KMS-11 (cell line): ENCODE results near the gene CCRL2.

Experiments
- H2AFZ ChIP-seq: fragments of 200-600 bp; sonication (generic); 2 replicates; pipeline ENCODE4 v1.6.1; 2016; ENCODE audit warnings: antibody characterized with exemption, mixed run types, low read depth
- H3K27ac ChIP-seq: fragments of 200-600 bp; sonication (generic); 2 replicates; pipeline ENCODE4 v1.6.1; 2016; ENCODE audit warnings: mild to moderate bottlenecking, mixed run types
- H3K27me3 ChIP-seq: fragments of 200-600 bp; sonication (generic); 2 replicates; pipeline ENCODE4 v1.6.1; 2017; ENCODE audit warnings: mild to moderate bottlenecking, low read depth, mixed run types, moderate library complexity; ENCODE audit not compliant: insufficient read depth
- H3K36me3 ChIP-seq: fragments of 200-600 bp; sonication (generic); 2 replicates; pipeline ENCODE4 v1.6.1; 2017; ENCODE audit warnings: mild to moderate bottlenecking, mixed run types; ENCODE audit not compliant: insufficient read depth
- H3K4me1 ChIP-seq: fragments of 200-600 bp; sonication (generic); 2 replicates; pipeline ENCODE4 v1.6.1; 2016; ENCODE audit warnings: mild to moderate bottlenecking, low read depth, mixed run types; ENCODE audit not compliant: poor library complexity, severe bottlenecking
- H3K4me2 ChIP-seq: fragments of 200-600 bp; sonication (generic); 2 replicates; pipeline ENCODE4 v1.7.0; 2016; ENCODE audit warnings: mild to moderate bottlenecking, mixed run types
- H3K4me3 ChIP-seq: fragments of 200-600 bp; sonication (generic); IDR thresholded peaks from 2 replicates; pipeline ENCODE4 v1.6.1; 2017; ENCODE audit warnings: low read depth, low read length, mixed read lengths; ENCODE audit not compliant: insufficient read depth
- H3K79me2 ChIP-seq: fragments of 200-600 bp; sonication (generic); 2 replicates; pipeline ENCODE4 v1.6.1; 2016; ENCODE audit warnings: low read depth, mixed run types; ENCODE audit not compliant: insufficient read depth
- H3K9ac ChIP-seq: fragments of 200-600 bp; sonication (generic); 2 replicates; pipeline ENCODE4 v1.6.1; 2016; ENCODE audit warnings: mild to moderate bottlenecking, mixed run types
- H4K20me1 ChIP-seq: fragments of 200-600 bp; sonication (generic); 2 replicates; pipeline ENCODE4 v1.6.1; 2016; ENCODE audit warnings: mild to moderate bottlenecking, mixed run types; ENCODE audit not compliant: insufficient read depth
- TF ChIP-seq, protein P1 (sequence below): fragments of 200-600 bp; sonication (generic); conservative IDR thresholded peaks from 2 replicates; pipeline ENCODE4 v1.6.1; 2017; ENCODE audit warnings: low read depth, mild to moderate bottlenecking, antibody characterized with exemption, low read length, moderate library complexity, mixed read lengths

CCRL2 gene

DNA sequence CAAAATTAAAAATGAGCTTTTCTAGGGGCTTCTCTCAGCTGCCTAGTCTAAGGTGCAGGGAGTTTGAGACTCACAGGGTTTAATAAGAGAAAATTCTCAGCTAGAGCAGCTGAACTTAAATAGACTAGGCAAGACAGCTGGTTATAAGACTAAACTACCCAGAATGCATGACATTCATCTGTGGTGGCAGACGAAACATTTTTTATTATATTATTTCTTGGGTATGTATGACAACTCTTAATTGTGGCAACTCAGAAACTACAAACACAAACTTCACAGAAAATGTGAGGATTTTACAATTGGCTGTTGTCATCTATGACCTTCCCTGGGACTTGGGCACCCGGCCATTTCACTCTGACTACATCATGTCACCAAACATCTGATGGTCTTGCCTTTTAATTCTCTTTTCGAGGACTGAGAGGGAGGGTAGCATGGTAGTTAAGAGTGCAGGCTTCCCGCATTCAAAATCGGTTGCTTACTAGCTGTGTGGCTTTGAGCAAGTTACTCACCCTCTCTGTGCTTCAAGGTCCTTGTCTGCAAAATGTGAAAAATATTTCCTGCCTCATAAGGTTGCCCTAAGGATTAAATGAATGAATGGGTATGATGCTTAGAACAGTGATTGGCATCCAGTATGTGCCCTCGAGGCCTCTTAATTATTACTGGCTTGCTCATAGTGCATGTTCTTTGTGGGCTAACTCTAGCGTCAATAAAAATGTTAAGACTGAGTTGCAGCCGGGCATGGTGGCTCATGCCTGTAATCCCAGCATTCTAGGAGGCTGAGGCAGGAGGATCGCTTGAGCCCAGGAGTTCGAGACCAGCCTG, 35.3 kb upstream of the CCRL2 start:
- H3K36me3 ChIP-seq: no peaks in the 10 kb centered on the region
- H3K4me2 ChIP-seq: no peak overlapping the region; the same call in 1 of the 2 replicates
- peaks cover 27% of the 10 kb centered on the region for H3K4me1 ChIP-seq
- TF ChIP-seq, protein P1, sequence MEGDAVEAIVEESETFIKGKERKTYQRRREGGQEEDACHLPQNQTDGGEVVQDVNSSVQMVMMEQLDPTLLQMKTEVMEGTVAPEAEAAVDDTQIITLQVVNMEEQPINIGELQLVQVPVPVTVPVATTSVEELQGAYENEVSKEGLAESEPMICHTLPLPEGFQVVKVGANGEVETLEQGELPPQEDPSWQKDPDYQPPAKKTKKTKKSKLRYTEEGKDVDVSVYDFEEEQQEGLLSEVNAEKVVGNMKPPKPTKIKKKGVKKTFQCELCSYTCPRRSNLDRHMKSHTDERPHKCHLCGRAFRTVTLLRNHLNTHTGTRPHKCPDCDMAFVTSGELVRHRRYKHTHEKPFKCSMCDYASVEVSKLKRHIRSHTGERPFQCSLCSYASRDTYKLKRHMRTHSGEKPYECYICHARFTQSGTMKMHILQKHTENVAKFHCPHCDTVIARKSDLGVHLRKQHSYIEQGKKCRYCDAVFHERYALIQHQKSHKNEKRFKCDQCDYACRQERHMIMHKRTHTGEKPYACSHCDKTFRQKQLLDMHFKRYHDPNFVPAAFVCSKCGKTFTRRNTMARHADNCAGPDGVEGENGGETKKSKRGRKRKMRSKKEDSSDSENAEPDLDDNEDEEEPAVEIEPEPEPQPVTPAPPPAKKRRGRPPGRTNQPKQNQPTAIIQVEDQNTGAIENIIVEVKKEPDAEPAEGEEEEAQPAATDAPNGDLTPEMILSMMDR: no peak
- no peak overlapping the region for H2AFZ ChIP-seq
- no peaks in the 10 kb centered on the region for H3K27me3 ChIP-seq
- H3K9ac ChIP-seq: no peak overlapping the region
- no peak overlapping the region for H3K27ac ChIP-seq
- no peaks in the 10 kb centered on the region for H4K20me1 ChIP-seq
- no peak overlapping the region for H3K4me3 ChIP-seq
- no peaks in the 10 kb centered on the region for H3K79me2 ChIP-seq

- no peak overlapping the region for H3K27ac ChIP-seq
- no peak overlapping the region for H3K4me2 ChIP-seq
- no peak overlapping the region for H3K4me3 ChIP-seq
- H2AFZ ChIP-seq: no peak overlapping the region
- TF ChIP-seq, protein P1: peak; percentile 58
- no peak overlapping the region for H3K9ac ChIP-seq
- H4K20me1 ChIP-seq: no peaks in the 10 kb centered on the region
- H3K36me3 ChIP-seq: no peaks in the 10 kb centered on the region
- no peaks in the 10 kb centered on the region for H3K79me2 ChIP-seq
- no peaks in the 10 kb centered on the region for H3K27me3 ChIP-seq
- peaks cover 26% of the 10 kb centered on the region for H3K4me1 ChIP-seq
Observed at GRCh38 chr3:46372492-46373359, 34.3 kb upstream of the CCRL2 start.

- H3K4me2 ChIP-seq: no peak overlapping the region
- H3K4me3 ChIP-seq: no peak overlapping the region
- no peaks in the 10 kb centered on the region for H4K20me1 ChIP-seq
- H3K4me1 ChIP-seq: peaks cover 15% of the 10 kb centered on the region
- H3K27me3 ChIP-seq: no peaks in the 10 kb centered on the region
- H3K79me2 ChIP-seq: no peaks in the 10 kb centered on the region
- H3K27ac ChIP-seq: no peak overlapping the region
- TF ChIP-seq, protein P1: no peak
- H2AFZ ChIP-seq: no peak overlapping the region
- no peak overlapping the region for H3K9ac ChIP-seq
- H3K36me3 ChIP-seq: no peaks in the 10 kb centered on the region
Observed at GRCh38 chr3:46374755-46375154, 32.3 kb upstream of the CCRL2 start.

DNA sequence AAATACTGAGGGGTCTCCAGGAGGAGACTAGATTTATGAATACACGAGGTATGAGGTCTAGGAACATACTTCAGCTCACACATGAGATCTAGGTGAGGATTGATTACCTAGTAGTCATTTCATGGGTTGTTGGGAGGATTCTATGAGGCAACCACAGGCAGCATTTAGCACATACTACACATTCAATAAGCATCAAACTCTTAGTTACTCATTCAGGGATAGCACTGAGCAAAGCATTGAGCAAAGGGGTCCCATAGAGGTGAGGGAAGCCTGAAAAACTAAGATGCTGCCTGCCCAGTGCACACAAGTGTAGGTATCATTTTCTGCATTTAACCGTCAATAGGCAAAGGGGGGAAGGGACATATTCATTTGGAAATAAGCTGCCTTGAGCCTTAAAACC, 31.8 kb upstream of the CCRL2 start:
- Histone ChIP-seq H3K4me2 (no peak overlapping the region), H3K4me1 (peaks cover 18% of the 10 kb centered on the region), H2AFZ (no peak overlapping the region), H3K36me3 (no peaks in the 10 kb centered on the region), H3K27me3 (no peaks in the 10 kb centered on the region), H3K4me3 (no peak overlapping the region), H3K27ac (no peak overlapping the region), H4K20me1 (no peaks in the 10 kb centered on the region), H3K9ac (no peak overlapping the region), H3K79me2 (no peaks in the 10 kb centered on the region)
- TF ChIP-seq, protein P1: no peak
